GM18909 (cell line): ENCODE data around the gene CD200R1.

ENCODE experiments used
- ATAC-seq: cut with Tn5 transposase; IDR thresholded peaks from one replicate; pipeline ENCODE4 v1.9.1; 2021; ENCODE audit warnings: mild to moderate bottlenecking; ENCODE audit not compliant: unreplicated experiment, poor library complexity

Gene CD200R1

DNA sequence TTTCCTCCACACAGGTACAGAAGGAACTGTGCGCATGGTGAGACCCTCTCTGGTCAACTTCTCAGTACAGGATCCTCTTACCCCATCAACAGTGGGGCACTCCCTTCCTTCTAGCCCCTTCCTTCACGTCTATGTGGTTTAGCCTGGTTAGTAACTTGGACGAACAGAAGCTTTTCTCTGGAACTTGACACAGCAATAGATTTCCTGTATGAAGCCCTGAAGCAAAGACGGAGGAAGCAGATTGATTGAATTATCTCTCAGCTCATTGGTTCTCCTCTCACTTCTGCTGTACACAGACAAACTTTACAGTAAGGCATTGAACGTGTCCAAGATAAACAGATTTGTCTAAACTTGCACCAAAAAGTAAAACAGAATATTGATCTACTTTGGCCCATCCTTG lies at the start of gene CD200R1:
CD200R1 (minus strand) TSS at position 210 of the 400 bp plus-strand sequence. CDS start 246 bp downstream, outside the sequence.
- no peak for ATAC-seq

GRCh38 chr3:113021471-113021870 lies 46.6 kb upstream of the CD200R1 start:
- ATAC-seq, result no peak

DNA sequence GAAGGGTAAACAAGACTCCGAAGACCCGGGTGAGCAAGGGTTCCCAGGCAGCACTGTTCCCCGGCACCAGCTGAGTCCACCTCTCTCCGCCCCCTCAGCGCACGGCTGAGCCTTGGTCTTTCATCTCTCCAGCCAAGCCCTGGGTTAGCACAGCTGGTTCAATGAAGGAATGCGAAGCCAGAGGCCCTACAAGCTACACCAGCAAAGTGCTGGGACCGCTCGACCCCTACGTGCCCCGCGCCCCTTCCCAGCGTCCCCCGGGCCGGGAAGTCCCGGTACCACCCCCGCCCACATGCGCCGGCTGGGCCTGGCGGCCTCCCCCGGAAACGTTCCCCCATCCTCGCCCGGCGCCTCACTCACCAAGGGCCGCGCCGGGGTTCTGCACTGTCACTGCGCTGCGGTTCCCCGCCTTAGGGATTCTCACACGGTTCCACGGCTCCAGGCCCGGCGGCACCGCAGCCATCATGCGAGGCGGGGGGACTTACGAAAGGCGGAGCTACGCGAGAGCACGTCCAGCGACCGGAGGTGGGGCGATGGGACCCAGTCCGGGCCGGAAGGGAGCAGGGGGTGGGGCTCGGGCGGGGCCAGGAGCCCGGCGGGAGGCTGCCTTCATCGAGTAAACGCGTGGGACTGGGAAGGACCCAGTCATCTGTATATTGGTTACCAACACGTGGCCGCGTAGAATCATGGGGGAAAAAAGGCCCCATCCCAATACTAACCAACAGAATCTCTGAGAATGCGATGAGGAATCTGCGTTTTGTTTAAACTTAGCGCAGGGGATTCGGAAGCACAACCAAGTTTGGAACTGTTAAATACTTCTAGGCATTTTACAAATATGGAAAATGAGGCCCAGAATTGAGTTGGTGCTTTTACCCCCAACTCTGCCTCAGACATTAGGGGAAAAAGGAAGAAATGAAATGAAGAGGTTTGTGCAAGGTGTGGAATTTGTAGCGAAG lies 44.6 kb upstream of the CD200R1 start:
- peak; percentile 95 for ATAC-seq

DNA sequence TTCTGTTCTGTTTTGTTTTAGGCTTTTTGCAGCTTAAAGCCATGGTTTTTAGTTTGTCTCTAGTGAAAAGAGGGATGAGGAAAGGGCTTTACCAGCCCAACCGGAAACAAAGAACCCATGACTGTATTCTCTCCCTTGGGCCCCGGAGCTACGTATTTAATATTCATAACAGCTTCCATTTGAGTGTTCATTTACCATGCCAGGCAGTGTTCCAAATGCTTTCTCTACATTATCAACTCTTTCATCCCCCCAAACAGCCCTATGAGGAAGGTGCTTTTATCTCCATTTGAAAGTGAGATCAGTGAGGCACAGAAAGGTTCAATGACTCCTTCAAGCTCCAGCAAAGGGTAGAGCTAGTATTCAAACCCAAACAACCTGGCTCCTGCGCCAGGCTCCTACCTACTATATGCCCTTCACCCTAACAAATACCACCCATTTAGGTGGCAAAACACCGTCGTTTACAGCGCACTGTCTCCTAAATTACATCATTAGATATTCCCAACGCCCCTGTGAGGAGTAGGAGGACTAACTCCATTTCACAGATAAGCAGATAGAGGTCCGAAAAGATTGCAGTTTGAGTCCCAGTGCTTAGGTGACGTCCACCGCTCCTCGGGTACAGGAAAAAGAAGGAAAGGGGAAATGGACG lies 43.8 kb upstream of the CD200R1 start:
- no peak for ATAC-seq

- no peak for ATAC-seq
Observed at GRCh38 chr3:113013593-113013992, 38.7 kb upstream of the CD200R1 start.

GRCh38 chr3:113008117-113008516 lies 33.2 kb upstream of the CD200R1 start:
- ATAC-seq, result no peak

GRCh38 chr3:113006359-113007056 lies 31.6 kb upstream of the CD200R1 start:
- no peak for ATAC-seq

- no peak for ATAC-seq
Observed at GRCh38 chr3:113005611-113006010, 30.7 kb upstream of the CD200R1 start.

DNA sequence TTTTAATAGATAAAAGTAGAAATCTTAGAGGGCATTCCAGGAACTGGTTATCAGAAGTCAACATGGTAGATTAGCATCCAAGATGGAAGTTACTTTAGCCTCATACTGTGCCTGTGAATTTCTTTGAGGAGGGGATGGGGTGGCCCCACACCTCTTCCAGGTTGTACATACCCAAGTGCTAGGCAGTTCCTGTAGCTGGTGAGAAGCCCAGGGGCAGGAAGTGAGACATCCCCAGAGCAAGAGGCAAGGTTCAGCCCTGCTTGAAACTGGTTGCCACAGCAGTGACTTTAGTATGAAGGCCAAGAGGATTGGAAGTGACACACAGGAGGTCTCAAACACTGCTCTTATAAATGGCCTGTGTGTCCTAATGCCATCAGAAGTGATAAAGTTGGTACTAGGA lies 27.8 kb upstream of the CD200R1 start:
- no peak for ATAC-seq

DNA sequence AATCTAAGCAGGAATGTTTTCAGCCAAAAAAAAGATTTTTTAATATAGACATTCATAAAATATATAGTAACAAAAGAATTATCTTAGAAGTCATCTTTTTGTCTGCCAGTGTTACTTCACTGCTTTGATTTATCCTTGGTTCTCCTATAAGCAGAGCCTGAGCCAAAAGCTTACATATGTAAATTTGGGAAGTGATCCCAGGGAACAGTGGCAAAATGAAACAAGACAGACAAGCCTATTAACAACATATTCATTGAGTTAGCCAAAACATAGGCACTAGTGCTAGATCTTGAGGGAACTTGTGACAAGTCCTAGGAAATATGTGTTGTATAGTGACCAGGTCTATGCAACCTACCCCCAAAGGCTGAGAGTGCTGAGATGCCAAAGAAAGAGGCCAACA lies 27.1 kb upstream of the CD200R1 start:
- no peak for ATAC-seq

DNA sequence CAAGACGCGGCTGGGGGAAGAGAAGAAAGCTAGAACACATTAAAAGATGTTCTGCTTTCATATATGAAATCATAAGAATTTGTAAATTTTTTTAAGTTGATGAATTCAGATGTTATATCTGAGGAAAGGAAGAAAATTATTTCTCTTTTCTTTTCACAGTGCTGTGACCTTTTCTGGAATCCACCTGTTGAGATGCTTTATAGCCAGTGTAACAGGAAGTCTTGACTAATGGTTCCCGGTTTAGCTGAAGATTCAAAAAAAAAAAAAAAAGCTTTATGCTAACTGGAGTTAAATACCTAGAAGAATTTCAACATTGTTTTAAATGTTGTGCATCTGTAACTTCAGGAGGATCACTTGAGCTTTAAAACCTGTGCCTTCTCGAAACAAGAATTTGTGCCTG lies 25.8 kb upstream of the CD200R1 start:
- no peak for ATAC-seq

GRCh38 chr3:112995800-112996199 lies 20.9 kb upstream of the CD200R1 start:
- ATAC-seq, result no peak

DNA sequence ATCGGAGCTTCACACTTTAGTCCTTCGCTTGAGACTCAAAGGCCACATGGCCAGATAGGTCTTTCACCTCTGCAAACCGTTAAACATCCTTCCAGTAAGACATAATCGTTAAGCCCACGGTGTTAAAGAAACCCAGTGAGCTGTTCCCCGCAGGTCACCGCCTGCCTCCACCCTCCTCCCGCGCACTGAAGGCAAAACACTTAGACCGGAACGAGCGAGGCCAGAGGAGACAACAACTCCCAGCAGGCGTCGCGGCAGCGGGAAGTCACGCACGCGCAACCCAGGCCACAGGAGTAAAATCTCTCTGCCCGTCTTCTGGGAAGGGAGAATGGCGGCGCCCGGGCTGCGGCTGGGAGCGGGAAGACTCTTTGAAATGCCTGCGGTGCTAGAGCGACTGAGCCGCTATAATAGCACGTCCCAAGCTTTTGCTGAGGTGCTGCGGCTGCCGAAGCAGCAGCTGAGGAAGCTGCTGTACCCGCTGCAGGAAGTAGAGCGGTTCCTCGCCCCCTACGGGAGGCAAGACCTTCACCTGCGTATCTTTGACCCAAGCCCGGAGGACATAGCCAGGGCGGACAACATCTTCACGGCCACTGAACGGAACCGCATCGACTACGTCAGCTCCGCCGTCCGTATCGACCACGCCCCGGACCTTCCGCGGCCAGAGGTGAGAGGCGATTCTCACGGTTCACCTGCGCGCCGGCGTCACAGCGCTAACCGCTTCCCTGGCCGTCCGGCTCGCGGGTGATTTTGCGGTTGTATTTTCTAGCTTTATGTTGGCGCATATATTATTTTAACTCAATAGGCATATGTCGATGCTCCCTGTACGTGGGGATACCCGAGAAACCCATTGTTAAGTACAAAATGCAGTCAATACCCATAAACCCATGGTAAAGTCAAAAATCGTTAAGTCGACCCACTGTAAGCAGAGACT lies 16.0 kb upstream of the CD200R1 start, which contains the start of gene GTPBP8:
GTPBP8 (plus strand) TSS at position 313 of the 931 bp plus-strand sequence; CDS start at position 329, 16 bp downstream.
- ATAC-seq, result peak; percentile 96

DNA sequence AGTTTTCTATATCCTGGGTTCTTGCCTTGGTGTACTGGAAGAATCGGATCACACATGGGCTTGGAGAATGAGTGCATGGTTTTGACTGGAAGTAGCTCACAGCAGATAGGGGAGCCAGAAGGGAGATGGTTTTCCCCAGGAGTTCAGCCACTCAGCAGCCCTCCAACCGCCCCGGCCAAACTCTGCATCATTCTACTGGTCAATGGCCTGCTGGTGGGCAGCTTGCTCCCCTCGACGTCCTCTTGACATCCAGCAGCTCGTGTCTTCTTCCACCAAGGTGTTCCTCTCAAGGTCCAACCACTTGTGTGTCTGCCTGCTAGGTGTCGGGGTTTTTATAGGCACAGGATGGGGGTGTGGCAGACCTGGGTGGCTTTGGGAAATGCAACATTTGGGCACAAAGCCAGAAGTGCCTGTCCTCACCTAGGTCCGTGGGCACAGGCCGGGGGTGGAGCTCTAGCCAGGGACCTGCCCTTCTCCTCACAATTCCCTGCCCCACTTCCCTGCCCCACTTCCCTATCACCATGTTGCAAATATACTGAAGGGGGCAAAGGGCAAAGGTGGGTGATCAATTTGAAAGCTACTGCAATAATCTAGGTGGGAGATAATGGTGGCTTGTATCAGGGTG lies 12.9 kb upstream of the CD200R1 start:
- no peak for ATAC-seq

GRCh38 chr3:112984485-112984884 lies 9.6 kb upstream of the CD200R1 start:
- peak; percentile 57 for ATAC-seq

DNA sequence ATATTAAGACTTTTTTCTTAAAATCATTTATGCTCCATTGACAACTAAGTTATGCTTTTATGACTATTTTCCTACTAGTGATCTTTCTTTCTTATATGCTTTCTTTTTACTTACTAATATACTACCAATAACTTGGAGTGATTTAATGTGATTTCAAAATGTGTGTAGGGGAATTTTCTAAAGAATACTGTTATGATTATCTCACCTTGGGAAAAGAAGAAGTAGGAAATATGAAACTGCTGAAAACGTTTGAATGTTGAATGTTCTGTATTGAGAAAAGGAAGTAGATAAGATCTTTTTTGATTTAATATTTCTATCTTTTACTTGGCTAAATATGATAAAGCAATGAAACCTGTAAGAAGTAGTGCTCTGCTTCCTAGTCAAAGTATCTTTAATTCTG lies 7.8 kb upstream of the CD200R1 start:
- no peak for ATAC-seq

- no peak for ATAC-seq
Observed at GRCh38 chr3:112980080-112980479, 5.2 kb upstream of the CD200R1 start.

GRCh38 chr3:112979244-112979832 lies 4.4 kb upstream of the CD200R1 start:
- no peak for ATAC-seq

GRCh38 chr3:112976953-112977352 lies 2.0 kb upstream of the CD200R1 start:
- no peak for ATAC-seq
